Measurements from ENCODE around the gene SLC22A3.
"Not testable (repeated sequence)": the region's sequence is repeated elsewhere in the genome, so short reads cannot be mapped to it uniquely, and the experiment has no call there.

Gene SLC22A3

GRCh38 chr6:160348223-160349019, at the start of gene SLC22A3:
Gene SLC22A3, plus strand, starts transcription at chr6:160348378. Its CDS starts 42 bp downstream, at chr6:160348420.
- peak; percentile 21 for DNase-seq (ENCODE audit: low spot score)

GRCh38 chr6:160299559-160299958, 48.6 kb upstream of the SLC22A3 start:
- no peak for DNase-seq (ENCODE audit: low spot score)

- no peak for DNase-seq (ENCODE audit: low spot score)
These were observed 48.0 kb upstream of the SLC22A3 start for GRCh38 chr6:160300076-160300695.

GRCh38 chr6:160301339-160301738, 46.8 kb upstream of the SLC22A3 start:
- DNase-seq (ENCODE audit: low spot score): no peak

GRCh38 chr6:160302431-160303082, 45.6 kb upstream of the SLC22A3 start:
- not testable (repeated sequence) for DNase-seq (ENCODE audit: low spot score)

GRCh38 chr6:160303806-160304205, 44.4 kb upstream of the SLC22A3 start:
- no peak for DNase-seq (ENCODE audit: low spot score)

GRCh38 chr6:160305926-160306713, 42.1 kb upstream of the SLC22A3 start:
- DNase-seq (ENCODE audit: low spot score): no peak

- no peak for DNase-seq (ENCODE audit: low spot score)
These were observed 38.5 kb upstream of the SLC22A3 start for GRCh38 chr6:160309718-160310117.

GRCh38 chr6:160312900-160313299, 35.3 kb upstream of the SLC22A3 start:
- DNase-seq (ENCODE audit: low spot score): no peak

- DNase-seq (ENCODE audit: low spot score): no peak
These were observed 32.9 kb upstream of the SLC22A3 start for GRCh38 chr6:160315310-160315709.

- DNase-seq (ENCODE audit: low spot score): no peak
These were observed 31.9 kb upstream of the SLC22A3 start for GRCh38 chr6:160316261-160316660.

- DNase-seq (ENCODE audit: low spot score): no peak
These were observed 28.9 kb upstream of the SLC22A3 start for GRCh38 chr6:160319246-160319645.

GRCh38 chr6:160321729-160322505, 26.3 kb upstream of the SLC22A3 start:
- no peak for DNase-seq (ENCODE audit: low spot score)

- no peak for DNase-seq (ENCODE audit: low spot score)
These were observed 20.2 kb upstream of the SLC22A3 start for GRCh38 chr6:160327981-160328380.

- DNase-seq (ENCODE audit: low spot score): no peak
These were observed 19.7 kb upstream of the SLC22A3 start for GRCh38 chr6:160328447-160328846.

GRCh38 chr6:160329188-160329587, 19.0 kb upstream of the SLC22A3 start:
- DNase-seq (ENCODE audit: low spot score): no peak

GRCh38 chr6:160330619-160331018, 17.6 kb upstream of the SLC22A3 start:
- no peak for DNase-seq (ENCODE audit: low spot score)

- no peak for DNase-seq (ENCODE audit: low spot score)
These were observed 17.0 kb upstream of the SLC22A3 start for GRCh38 chr6:160331204-160331603.

GRCh38 chr6:160331753-160332152, 16.4 kb upstream of the SLC22A3 start:
- no peak for DNase-seq (ENCODE audit: low spot score)

- no peak for DNase-seq (ENCODE audit: low spot score)
These were observed 15.1 kb upstream of the SLC22A3 start for GRCh38 chr6:160333101-160333500.

GRCh38 chr6:160333841-160334240, 14.3 kb upstream of the SLC22A3 start:
- DNase-seq (ENCODE audit: low spot score): no peak

All from hepatic stellate cell (primary cell).